ENCODE data around the gene CRYAB.

CRYAB gene

GRCh38 chr11:111918390-111919256 is 7.1 kb upstream of the CRYAB start, which contains the start of gene C11orf52:
Gene C11orf52 (plus strand): TSS chr11:111918913. CDS start chr11:111918973, 60 bp downstream.
- peak within 1 kb of the TSS; percentile 20 for H3K4me3 ChIP-seq (ENCODE audit: low read length)
- H3K27me3 ChIP-seq (ENCODE audit: insufficient read depth, low read length): no peaks in the 10 kb centered on the region
- no peaks in the 10 kb centered on the region for H3K36me3 ChIP-seq (ENCODE audit: insufficient read depth, low read length)
- H3K27ac ChIP-seq (ENCODE audit: low read depth, low read length): no peak within 1 kb of the TSS; the same call in 1 of the 2 replicates
- WGBS: 58% methylated on average over 19 of the region's 19 CpGs
- no peak within 1 kb of the TSS for H3K9ac ChIP-seq (ENCODE audit: low read depth, low read length)
- H3K4me1 ChIP-seq (ENCODE audit: insufficient read depth, low read length): peaks cover 15% of the 10 kb centered on the region
- H3K9me3 ChIP-seq (ENCODE audit: insufficient read depth, low read depth, low read length): no peaks in the 10 kb centered on the region

- no peaks in the 10 kb centered on the region for H3K36me3 ChIP-seq (ENCODE audit: insufficient read depth, low read length)
- peaks cover 10% of the 10 kb centered on the region for H3K4me1 ChIP-seq (ENCODE audit: insufficient read depth, low read length)
- 93% methylated on average over 3 of the region's 3 CpGs for WGBS
- H3K9ac ChIP-seq (ENCODE audit: low read depth, low read length): no peak overlapping the region
- H3K9me3 ChIP-seq (ENCODE audit: insufficient read depth, low read depth, low read length): no peaks in the 10 kb centered on the region
- H3K27me3 ChIP-seq (ENCODE audit: insufficient read depth, low read length): no peaks in the 10 kb centered on the region
- no peak overlapping the region for H3K27ac ChIP-seq (ENCODE audit: low read depth, low read length)
- no peak overlapping the region for H3K4me3 ChIP-seq (ENCODE audit: low read length)
Observed at GRCh38 chr11:111917788-111918187, 6.2 kb upstream of the CRYAB start.

GRCh38 chr11:111917312-111917711 is 5.7 kb upstream of the CRYAB start:
- Histone ChIP-seq H3K9me3 (ENCODE audit: insufficient read depth, low read depth, low read length) (no peaks in the 10 kb centered on the region), H3K36me3 (ENCODE audit: insufficient read depth, low read length) (no peaks in the 10 kb centered on the region), H3K4me3 (ENCODE audit: low read length) (no peak overlapping the region), H3K27ac (ENCODE audit: low read depth, low read length) (no peak overlapping the region), H3K4me1 (ENCODE audit: insufficient read depth, low read length) (peaks cover 9% of the 10 kb centered on the region), H3K9ac (ENCODE audit: low read depth, low read length) (no peak overlapping the region), H3K27me3 (ENCODE audit: insufficient read depth, low read length) (no peaks in the 10 kb centered on the region)
- WGBS: 90% methylated on average over 1 of the region's 2 CpGs

DNA sequence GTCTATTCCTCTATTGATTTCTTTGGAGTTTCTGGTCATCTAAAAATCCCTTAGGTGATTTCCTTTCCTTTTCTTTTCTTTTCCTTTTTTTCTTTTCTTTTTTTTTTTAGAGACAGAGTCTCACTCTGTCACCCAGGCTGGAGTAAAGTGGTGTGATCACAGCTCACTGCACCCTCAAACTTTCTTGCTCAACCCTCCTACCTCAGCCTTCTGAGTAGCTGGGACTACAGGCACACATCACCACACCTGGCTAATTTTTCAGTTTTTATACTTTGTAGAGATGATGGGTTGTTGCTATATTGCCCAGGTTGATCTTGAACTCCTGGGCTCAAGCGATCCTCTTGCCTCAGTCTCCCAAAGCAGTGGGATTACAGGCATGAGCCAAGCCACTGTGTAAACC is 5.2 kb upstream of the CRYAB start:
- WGBS: 100% methylated on average over 1 of the region's 1 CpG

DNA sequence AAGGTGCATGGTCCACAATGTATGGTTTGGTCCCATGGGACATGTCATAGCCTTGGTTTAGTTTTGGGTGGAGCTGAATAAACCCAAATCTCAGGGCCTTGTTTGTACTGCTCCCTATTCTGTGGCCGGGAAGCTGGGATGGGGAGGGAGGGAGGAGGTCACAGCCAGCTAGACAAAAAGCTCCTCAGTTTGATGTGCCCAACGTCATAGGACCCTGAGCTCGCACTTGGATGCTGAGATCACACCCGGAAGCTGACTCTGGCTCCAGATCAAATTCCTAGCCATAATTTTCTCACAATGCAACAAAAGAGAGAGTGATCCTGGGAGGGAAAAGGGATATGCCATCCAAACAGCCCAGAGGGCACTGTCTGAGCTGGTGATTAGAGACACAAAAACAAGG is 2.4 kb upstream of the CRYAB start:
- Histone ChIP-seq H3K27me3 (ENCODE audit: insufficient read depth, low read length) (no peaks in the 10 kb centered on the region), H3K4me1 (ENCODE audit: insufficient read depth, low read length) (peaks cover 20% of the 10 kb centered on the region), H3K27ac (ENCODE audit: low read depth, low read length) (no peak overlapping the region), H3K9me3 (ENCODE audit: insufficient read depth, low read depth, low read length) (no peaks in the 10 kb centered on the region), H3K36me3 (ENCODE audit: insufficient read depth, low read length) (no peaks in the 10 kb centered on the region), H3K4me3 (ENCODE audit: low read length) (no peak overlapping the region), H3K9ac (ENCODE audit: low read depth, low read length) (no peak overlapping the region)
- 86% methylated on average over 4 of the region's 4 CpGs for WGBS

More for the DNA sequence above, 5.2 kb upstream of the CRYAB start:
- Histone ChIP-seq H3K4me3 (ENCODE audit: low read length) (no peak overlapping the region), H3K4me1 (ENCODE audit: insufficient read depth, low read length) (peaks cover 14% of the 10 kb centered on the region), H3K27ac (ENCODE audit: low read depth, low read length) (no peak overlapping the region), H3K27me3 (ENCODE audit: insufficient read depth, low read length) (no peaks in the 10 kb centered on the region), H3K9me3 (ENCODE audit: insufficient read depth, low read depth, low read length) (no peaks in the 10 kb centered on the region), H3K9ac (ENCODE audit: low read depth, low read length) (no peak overlapping the region), H3K36me3 (ENCODE audit: insufficient read depth, low read length) (no peaks in the 10 kb centered on the region)

DNA sequence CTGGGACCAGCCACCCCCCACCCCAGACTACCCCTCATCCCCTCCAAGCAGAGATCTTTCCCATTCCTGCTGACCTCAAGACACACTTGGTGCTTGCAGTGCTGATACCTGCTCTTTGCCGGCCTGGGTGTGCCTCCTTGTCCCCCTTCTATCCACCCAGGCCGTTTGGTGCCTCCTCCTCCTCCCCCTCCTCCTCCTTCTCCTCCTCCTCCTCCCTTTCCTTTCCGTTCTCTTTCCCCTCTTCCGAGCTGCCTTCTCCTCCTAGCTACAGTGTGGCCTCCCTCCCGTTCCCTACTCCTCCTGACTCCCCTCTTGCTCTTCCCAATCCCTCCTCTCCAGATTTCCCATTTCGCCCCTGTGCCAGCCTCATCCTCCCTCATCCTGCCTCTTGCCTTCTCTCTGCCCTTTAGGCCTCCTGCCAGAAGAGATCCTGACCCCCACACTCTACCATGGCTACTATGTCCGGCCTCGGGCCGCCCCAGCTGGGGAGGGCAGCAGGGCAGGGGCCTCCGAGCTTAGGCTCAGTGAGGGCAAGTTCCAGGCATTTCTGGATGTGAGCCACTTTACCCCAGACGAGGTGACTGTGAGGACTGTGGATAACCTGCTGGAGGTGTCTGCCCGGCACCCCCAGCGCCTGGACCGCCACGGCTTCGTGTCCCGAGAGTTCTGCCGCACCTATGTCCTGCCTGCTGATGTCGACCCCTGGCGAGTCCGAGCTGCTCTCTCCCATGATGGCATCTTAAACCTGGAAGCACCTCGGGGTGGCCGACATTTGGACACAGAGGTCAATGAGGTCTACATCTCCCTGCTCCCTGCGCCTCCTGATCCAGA is 1.7 kb upstream of the CRYAB start:
- no peaks in the 10 kb centered on the region for H3K27me3 ChIP-seq (ENCODE audit: insufficient read depth, low read length)
- peaks cover 16% of the 10 kb centered on the region for H3K4me1 ChIP-seq (ENCODE audit: insufficient read depth, low read length)
- 85% methylated on average over 24 of the region's 24 CpGs for WGBS
- no peak overlapping the region for H3K27ac ChIP-seq (ENCODE audit: low read depth, low read length)
- no peaks in the 10 kb centered on the region for H3K9me3 ChIP-seq (ENCODE audit: insufficient read depth, low read depth, low read length)
- H3K9ac ChIP-seq (ENCODE audit: low read depth, low read length): no peak overlapping the region
- no peaks in the 10 kb centered on the region for H3K36me3 ChIP-seq (ENCODE audit: insufficient read depth, low read length)
- no peak overlapping the region for H3K4me3 ChIP-seq (ENCODE audit: low read length)

DNA sequence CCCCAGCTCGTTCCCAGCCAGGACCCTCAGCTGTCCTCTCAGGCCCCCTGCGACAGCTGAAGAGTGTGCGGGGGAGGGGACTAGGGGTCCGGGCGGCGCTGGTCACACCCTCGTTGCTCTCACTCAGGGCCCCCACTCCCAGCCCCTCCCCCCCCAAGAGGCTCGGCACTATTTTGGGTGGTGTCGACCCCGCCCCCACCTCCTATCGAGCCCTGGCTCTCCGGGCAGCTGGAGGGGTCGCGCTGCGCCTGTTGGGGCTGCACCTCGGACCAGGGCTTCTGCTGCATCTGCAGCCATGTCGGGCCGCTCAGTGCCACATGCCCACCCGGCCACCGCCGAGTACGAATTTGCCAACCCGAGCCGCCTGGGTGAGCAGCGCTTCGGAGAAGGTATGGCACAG is 965 bp upstream of the CRYAB start, which contains the start of gene HSPB2:
Gene HSPB2, plus strand, starts transcription at position 200 of the 400 bp plus-strand sequence. Its CDS starts 96 bp downstream, at position 296.
- H3K27me3 ChIP-seq (ENCODE audit: insufficient read depth, low read length): no peaks in the 10 kb centered on the region
- no peaks in the 10 kb centered on the region for H3K9me3 ChIP-seq (ENCODE audit: insufficient read depth, low read depth, low read length)
- peaks cover 12% of the 10 kb centered on the region for H3K4me1 ChIP-seq (ENCODE audit: insufficient read depth, low read length)
- H3K36me3 ChIP-seq (ENCODE audit: insufficient read depth, low read length): no peaks in the 10 kb centered on the region
- 78% methylated on average over 23 of the region's 26 CpGs for WGBS
- H3K27ac ChIP-seq (ENCODE audit: low read depth, low read length): no peak within 1 kb of the TSS
- peak within 1 kb of the TSS; percentile 17; the same call in 1 of the 2 replicates for H3K9ac ChIP-seq (ENCODE audit: low read depth, low read length)
- no peak within 1 kb of the TSS; the same call in 1 of the 2 replicates for H3K4me3 ChIP-seq (ENCODE audit: low read length)

DNA sequence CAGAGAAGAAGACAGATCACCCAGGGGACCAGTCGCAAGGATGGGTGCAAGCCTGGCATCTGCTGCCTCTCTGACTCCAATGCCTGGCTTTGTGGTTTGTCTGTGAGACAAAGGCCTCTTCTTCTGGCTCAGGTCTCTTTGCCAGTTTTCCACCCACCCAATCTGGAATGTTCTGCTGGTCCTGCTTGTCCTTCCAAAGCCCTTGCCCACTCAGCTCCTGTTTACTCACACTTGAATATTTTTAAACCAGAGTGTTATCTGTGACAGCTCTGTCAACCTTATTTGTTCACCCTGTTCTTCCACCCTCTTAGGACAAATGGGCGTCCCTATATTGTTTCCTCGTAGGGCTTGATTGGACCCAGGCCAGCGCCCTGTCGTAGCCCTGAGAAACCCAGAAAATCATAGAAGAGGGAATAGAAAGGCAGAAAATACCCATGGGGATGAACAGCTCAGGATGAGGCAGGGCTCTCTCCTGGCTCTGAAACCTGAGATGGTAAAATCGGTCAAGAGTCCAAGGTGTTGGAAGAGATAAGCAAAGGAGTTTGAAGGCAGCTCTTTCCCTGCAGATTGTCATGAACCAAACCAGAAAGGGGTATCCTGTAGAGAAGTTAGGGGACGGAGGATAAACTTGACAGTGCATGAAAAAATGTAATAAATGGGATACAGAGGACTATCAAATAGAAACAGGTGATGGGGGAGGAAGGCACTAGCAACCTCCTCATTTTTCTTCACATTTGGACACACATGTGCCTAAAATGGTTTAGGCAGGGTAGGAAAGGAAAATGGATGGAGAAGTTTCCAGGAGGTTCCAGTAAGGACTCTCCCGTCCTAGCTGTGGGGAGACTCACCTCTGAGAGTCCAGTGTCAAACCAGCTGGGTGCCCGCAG is 651 bp downstream of the CRYAB start:
- 93% methylated on average over 9 of the region's 9 CpGs for WGBS
- Histone ChIP-seq H3K9me3 (ENCODE audit: insufficient read depth, low read depth, low read length) (no peaks in the 10 kb centered on the region), H3K27ac (ENCODE audit: low read depth, low read length) (no peak overlapping the region), H3K9ac (ENCODE audit: low read depth, low read length) (no peak overlapping the region), H3K27me3 (ENCODE audit: insufficient read depth, low read length) (no peaks in the 10 kb centered on the region), H3K4me3 (ENCODE audit: low read length) (no peak overlapping the region), H3K36me3 (ENCODE audit: insufficient read depth, low read length) (no peaks in the 10 kb centered on the region), H3K4me1 (ENCODE audit: insufficient read depth, low read length) (peaks cover 12% of the 10 kb centered on the region)

- Histone ChIP-seq H3K27me3 (ENCODE audit: insufficient read depth, low read length) (no peaks in the 10 kb centered on the region), H3K36me3 (ENCODE audit: insufficient read depth, low read length) (no peaks in the 10 kb centered on the region), H3K9me3 (ENCODE audit: insufficient read depth, low read depth, low read length) (no peaks in the 10 kb centered on the region), H3K9ac (ENCODE audit: low read depth, low read length) (no peak overlapping the region), H3K4me1 (ENCODE audit: insufficient read depth, low read length) (peaks cover 12% of the 10 kb centered on the region), H3K27ac (ENCODE audit: low read depth, low read length) (no peak overlapping the region), H3K4me3 (ENCODE audit: low read length) (no peak overlapping the region)
- WGBS: 90% methylated on average over 5 of the region's 5 CpGs
Observed at GRCh38 chr11:111909378-111909777, 2.2 kb downstream of the CRYAB start.

DNA sequence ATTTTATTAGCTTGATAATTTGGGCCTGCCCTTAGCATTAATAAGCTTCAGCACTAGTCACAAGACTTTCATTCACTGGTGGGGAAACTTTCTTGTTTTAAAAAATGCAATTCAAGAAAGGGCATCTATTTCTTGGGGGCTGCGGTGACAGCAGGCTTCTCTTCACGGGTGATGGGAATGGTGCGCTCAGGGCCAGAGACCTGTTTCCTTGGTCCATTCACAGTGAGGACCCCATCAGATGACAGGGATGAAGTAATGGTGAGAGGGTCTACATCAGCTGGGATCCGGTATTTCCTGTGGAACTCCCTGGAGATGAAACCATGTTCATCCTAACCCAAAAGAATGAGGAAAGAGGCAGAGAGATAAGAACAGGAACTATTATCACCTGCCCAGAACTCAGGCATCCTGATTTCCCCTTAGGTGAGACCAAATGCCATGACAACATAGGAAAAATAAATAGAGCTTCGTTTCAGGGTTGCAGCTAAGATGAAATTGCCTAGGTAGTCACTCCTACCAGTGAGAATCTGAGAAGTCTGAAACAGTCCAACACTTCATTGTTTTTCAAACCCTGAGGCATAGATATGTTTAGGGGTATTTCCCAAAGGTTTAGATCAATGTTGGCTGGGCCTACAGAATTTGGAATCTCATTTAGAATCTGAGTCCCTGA is 2.8 kb downstream of the CRYAB start:
- no peak overlapping the region for H3K4me3 ChIP-seq (ENCODE audit: low read length)
- no peak overlapping the region for H3K9ac ChIP-seq (ENCODE audit: low read depth, low read length)
- 96% methylated on average over 5 of the region's 5 CpGs for WGBS
- H3K4me1 ChIP-seq (ENCODE audit: insufficient read depth, low read length): peaks cover 12% of the 10 kb centered on the region
- no peaks in the 10 kb centered on the region for H3K27me3 ChIP-seq (ENCODE audit: insufficient read depth, low read length)
- H3K36me3 ChIP-seq (ENCODE audit: insufficient read depth, low read length): no peaks in the 10 kb centered on the region
- no peaks in the 10 kb centered on the region for H3K9me3 ChIP-seq (ENCODE audit: insufficient read depth, low read depth, low read length)
- no peak overlapping the region for H3K27ac ChIP-seq (ENCODE audit: low read depth, low read length)

Measured in HUES64 (cell line).